ENCODE results near the gene CPEB1. TPM values are rescaled to one million over a fixed set of nuclear protein-coding genes. Genes with fewer than 3 reads are reported as not detected.
"Not testable (repeated sequence)": the region's sequence is repeated elsewhere in the genome, so short reads cannot be mapped to it uniquely, and the experiment has no call there.

Gene CPEB1
- total RNA-seq, 1 experiment from 2014 or later: 5.3 TPM

GRCh38 chr15:82545002-82545401, 102.2 kb downstream of the CPEB1 start:
- DNase-seq (ENCODE audit: low read depth): no peak

- no peak for DNase-seq (ENCODE audit: low read depth)
These were observed 102.7 kb downstream of the CPEB1 start for GRCh38 chr15:82544431-82544830.

GRCh38 chr15:82543160-82543559, 104.0 kb downstream of the CPEB1 start:
- peak; percentile 32 for DNase-seq (ENCODE audit: low read depth)

GRCh38 chr15:82540984-82541431, 106.2 kb downstream of the CPEB1 start:
- no peak for DNase-seq (ENCODE audit: low read depth)

GRCh38 chr15:82540055-82540983, 106.8 kb downstream of the CPEB1 start, which contains the start of gene RPS17:
Gene RPS17 (minus strand): TSS chr15:82540457. CDS start chr15:82540428, 29 bp downstream.
- peak; percentile 96 for DNase-seq (ENCODE audit: low read depth)

- DNase-seq (ENCODE audit: low read depth): no peak
These were observed 107.5 kb downstream of the CPEB1 start for GRCh38 chr15:82539691-82540054.

GRCh38 chr15:82538961-82539690, 108.0 kb downstream of the CPEB1 start:
- DNase-seq (ENCODE audit: low read depth): no peak

GRCh38 chr15:82537351-82537908, 109.7 kb downstream of the CPEB1 start:
- no peak for DNase-seq (ENCODE audit: low read depth)

GRCh38 chr15:82536409-82537350, 110.5 kb downstream of the CPEB1 start:
- no peak for DNase-seq (ENCODE audit: low read depth)

- no peak for DNase-seq (ENCODE audit: low read depth)
These were observed 111.4 kb downstream of the CPEB1 start for GRCh38 chr15:82535566-82536408.

GRCh38 chr15:82535151-82535550, 112.0 kb downstream of the CPEB1 start:
- DNase-seq (ENCODE audit: low read depth): not testable (repeated sequence)

- not testable (repeated sequence) for DNase-seq (ENCODE audit: low read depth)
These were observed 112.7 kb downstream of the CPEB1 start for GRCh38 chr15:82534457-82534861.

GRCh38 chr15:82533801-82534200, 113.4 kb downstream of the CPEB1 start:
- DNase-seq (ENCODE audit: low read depth): no peak

- no peak for DNase-seq (ENCODE audit: low read depth)
These were observed 114.1 kb downstream of the CPEB1 start for GRCh38 chr15:82532991-82533481.

- DNase-seq (ENCODE audit: low read depth): no peak
These were observed 114.7 kb downstream of the CPEB1 start for GRCh38 chr15:82532383-82532990.

GRCh38 chr15:82531496-82532382, 115.4 kb downstream of the CPEB1 start:
- no peak for DNase-seq (ENCODE audit: low read depth)

- peak; percentile 71 for DNase-seq (ENCODE audit: low read depth)
These were observed 116.4 kb downstream of the CPEB1 start for GRCh38 chr15:82530606-82531379.

GRCh38 chr15:82530006-82530405, 117.2 kb downstream of the CPEB1 start:
- no peak for DNase-seq (ENCODE audit: low read depth)
